Fibroblast of lung (primary cell): ENCODE data around the gene PYHIN1.

ENCODE experiments used
- CTCF ChIP-seq, 2 donors: IDR thresholded peaks in 1 of 2; conservative IDR thresholded peaks in 1 of 2; 1 replicate in 1 of 2; 2 replicates in 1 of 2; pipeline ENCODE4 v1.5.1; 2011 to 2012; ENCODE audit warnings: low read length in 2 of 2, control low read depth in 1 of 2, inconsistent platforms in 1 of 2, low read depth in 1 of 2, mild to moderate bottlenecking in 1 of 2
- EZH2 ChIP-seq: IDR thresholded peaks from 2 replicates; pipeline ENCODE4 v1.5.1; 2012; ENCODE audit warnings: low read length, control low read depth, mild to moderate bottlenecking; ENCODE audit errors: missing control alignments

- TF ChIP-seq EZH2 (no peak), CTCF (conservative IDR thresholded peaks at IDR 0.05 in 1 of 2, IDR thresholded peaks at IDR 0.05 in 1 of 2; ENCODE audit: low read depth in 1 of 2, low read length in 2 of 2) (no peak)
These were observed 7.8 kb downstream of the PYHIN1 start for GRCh38 chr1:158939180-158939579.
